GM19395 (cell line): ENCODE results near the gene ZNF618.
"Not testable (repeated sequence)": the region's sequence is repeated elsewhere in the genome, so short reads cannot be mapped to it uniquely, and the experiment has no call there.

Source experiments
- ATAC-seq: cut with Tn5 transposase; IDR thresholded peaks from one replicate; pipeline ENCODE4 v1.9.1; 2021; ENCODE audit warnings: mild to moderate bottlenecking, moderate library complexity; ENCODE audit not compliant: unreplicated experiment

ZNF618 gene

GRCh38 chr9:114034196-114034595 lies 158.1 kb downstream of the ZNF618 start:
- no peak for ATAC-seq

GRCh38 chr9:114034661-114035062 lies 158.6 kb downstream of the ZNF618 start:
- no peak for ATAC-seq

GRCh38 chr9:114035221-114035844 lies 159.2 kb downstream of the ZNF618 start:
- no peak for ATAC-seq

- no peak for ATAC-seq
Measured at GRCh38 chr9:114035845-114036801, 160.0 kb downstream of the ZNF618 start.

- ATAC-seq: no peak
Measured at GRCh38 chr9:114037249-114037648, 161.1 kb downstream of the ZNF618 start.

- ATAC-seq: no peak
Measured at GRCh38 chr9:114037961-114038723, 162.0 kb downstream of the ZNF618 start.

GRCh38 chr9:114038724-114039313 lies 162.7 kb downstream of the ZNF618 start:
- ATAC-seq: no peak

GRCh38 chr9:114039484-114039883 lies 163.4 kb downstream of the ZNF618 start:
- no peak for ATAC-seq

GRCh38 chr9:114043660-114044059 lies 167.6 kb downstream of the ZNF618 start:
- not testable (repeated sequence) for ATAC-seq

- no peak for ATAC-seq
Measured at GRCh38 chr9:114046237-114046755, 170.2 kb downstream of the ZNF618 start.

GRCh38 chr9:114046875-114047274 lies 170.8 kb downstream of the ZNF618 start:
- no peak for ATAC-seq

- ATAC-seq: no peak
Measured at GRCh38 chr9:114047717-114048116, 171.6 kb downstream of the ZNF618 start.

- no peak for ATAC-seq
Measured at GRCh38 chr9:114048533-114049415, 172.7 kb downstream of the ZNF618 start.

GRCh38 chr9:114049441-114050225 lies 173.5 kb downstream of the ZNF618 start:
- ATAC-seq: no peak

GRCh38 chr9:114050226-114050568 lies 174.1 kb downstream of the ZNF618 start:
- ATAC-seq: no peak

- no peak for ATAC-seq
Measured at GRCh38 chr9:114050646-114051045, 174.5 kb downstream of the ZNF618 start.

GRCh38 chr9:114051281-114051680 lies 175.2 kb downstream of the ZNF618 start:
- ATAC-seq: no peak

GRCh38 chr9:114051706-114052105 lies 175.6 kb downstream of the ZNF618 start:
- ATAC-seq: no peak
